GM18909 (cell line): ENCODE data around the gene DLG4.
A peak's percentile ranks its signal among the peaks of the same experiment; 100 is the strongest.
"Not testable (repeated sequence)": the region's sequence is repeated elsewhere in the genome, so short reads cannot be mapped to it uniquely, and the experiment has no call there.

ENCODE experiments used
- ATAC-seq: cut with Tn5 transposase; IDR thresholded peaks from one replicate; pipeline ENCODE4 v1.9.1; 2021; ENCODE audit warnings: mild to moderate bottlenecking; ENCODE audit not compliant: unreplicated experiment, poor library complexity

DLG4 gene

GRCh38 chr17:7249830-7250229 is 30.2 kb upstream of the DLG4 start:
- no peak for ATAC-seq

- no peak for ATAC-seq
These were observed 29.6 kb upstream of the DLG4 start for GRCh38 chr17:7249214-7249613.

- no peak for ATAC-seq
These were observed 29.2 kb upstream of the DLG4 start for GRCh38 chr17:7248796-7249195.

- no peak for ATAC-seq
These were observed 27.1 kb upstream of the DLG4 start for GRCh38 chr17:7246779-7247178.

- not testable (repeated sequence) for ATAC-seq
These were observed 24.2 kb upstream of the DLG4 start for GRCh38 chr17:7243838-7244237.

- no peak for ATAC-seq
These were observed 23.8 kb upstream of the DLG4 start for GRCh38 chr17:7243453-7243729.

- peak; percentile 50 for ATAC-seq
These were observed 23.2 kb upstream of the DLG4 start for GRCh38 chr17:7242717-7243452.

- peak; percentile 35 for ATAC-seq
These were observed 22.4 kb upstream of the DLG4 start, which contains the start of gene GABARAP for GRCh38 chr17:7241783-7242716. Gene GABARAP, minus strand, starts transcription at chr17:7242449. Its CDS starts 119 bp downstream, at chr17:7242330.

GRCh38 chr17:7241090-7241733 is 21.6 kb upstream of the DLG4 start:
- ATAC-seq = no peak

- ATAC-seq = no peak
These were observed 20.7 kb upstream of the DLG4 start for GRCh38 chr17:7240375-7240774.

GRCh38 chr17:7239091-7240027 is 19.7 kb upstream of the DLG4 start, which contains the start of gene PHF23:
Gene PHF23, minus strand, starts transcription at chr17:7239457. Its CDS starts 178 bp downstream, at chr17:7239279.
- peak; percentile 46 for ATAC-seq

GRCh38 chr17:7238420-7239090 is 18.9 kb upstream of the DLG4 start:
- no peak for ATAC-seq

- no peak for ATAC-seq
These were observed 18.3 kb upstream of the DLG4 start for GRCh38 chr17:7237761-7238419.

GRCh38 chr17:7237266-7237760 is 17.7 kb upstream of the DLG4 start:
- no peak for ATAC-seq

GRCh38 chr17:7236808-7237207 is 17.2 kb upstream of the DLG4 start:
- ATAC-seq = no peak

- ATAC-seq = no peak
These were observed 16.3 kb upstream of the DLG4 start for GRCh38 chr17:7235693-7236665.
